ENCODE measurements around the gene LHFPL2.
"Not testable (repeated sequence)": the region's sequence is repeated elsewhere in the genome, so short reads cannot be mapped to it uniquely, and the experiment has no call there.

Gene LHFPL2

DNA sequence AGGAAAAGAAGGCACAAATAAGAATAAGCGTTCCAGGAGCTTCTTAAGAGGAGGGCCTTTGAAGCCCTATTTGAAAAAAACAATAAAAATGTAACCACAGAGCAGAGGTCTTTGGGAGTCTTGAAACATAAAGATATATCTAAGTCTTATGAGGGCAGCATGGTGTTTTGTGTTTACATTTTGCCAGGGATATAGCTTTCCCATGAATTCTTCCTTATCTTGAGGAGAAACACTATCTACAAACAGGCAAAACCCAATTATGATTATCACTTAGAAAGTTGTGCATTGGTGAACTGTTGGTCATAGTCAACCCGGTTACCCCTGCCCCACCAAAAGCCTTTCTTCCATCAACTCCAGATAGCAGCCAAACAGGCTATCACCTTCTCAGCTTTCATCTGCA is 23.6 kb upstream of the LHFPL2 start:
- no peak for TF ChIP-seq YY1 (IDR thresholded peaks at IDR 0.05; ENCODE audit: insufficient read depth, insufficient read length)
- TF ChIP-seq SUZ12 (IDR thresholded peaks at IDR 0.05; ENCODE audit: extremely low read depth, insufficient read depth, insufficient read length), result no peak

GRCh38 chr5:78671609-78672008 is 23.0 kb upstream of the LHFPL2 start:
- Histone ChIP-seq H3K9ac (ENCODE audit: insufficient read length, low read depth) (no peak overlapping the region), H3K36me3 (ENCODE audit: insufficient read depth, insufficient read length, low read length) (no peaks in the 10 kb centered on the region), H3K4me3 (ENCODE audit: insufficient read length, low read depth) (no peak overlapping the region), H3K4me1 (ENCODE audit: insufficient read depth, insufficient read length) (no peaks in the 10 kb centered on the region), H3K9me3 (ENCODE audit: insufficient read depth, low read length) (no peaks in the 10 kb centered on the region), H3K27me3 (ENCODE audit: insufficient read depth, insufficient read length) (no peaks in the 10 kb centered on the region)
- no peak for DNase-seq (ENCODE audit: low read depth, low spot score)
- TF ChIP-seq ZNF274 (IDR thresholded peaks at IDR 0.05; ENCODE audit: low read depth, low read length) (no peak), SUZ12 (IDR thresholded peaks at IDR 0.05; ENCODE audit: extremely low read depth, insufficient read depth, insufficient read length) (no peak), YY1 (IDR thresholded peaks at IDR 0.05; ENCODE audit: insufficient read depth, insufficient read length) (no peak)

More for the DNA sequence above, 23.6 kb upstream of the LHFPL2 start:
- Histone ChIP-seq H3K9ac (ENCODE audit: insufficient read length, low read depth) (no peak overlapping the region), H3K4me3 (ENCODE audit: insufficient read length, low read depth) (no peak overlapping the region), H3K36me3 (ENCODE audit: insufficient read depth, insufficient read length, low read length) (no peaks in the 10 kb centered on the region), H3K27me3 (ENCODE audit: insufficient read depth, insufficient read length) (no peaks in the 10 kb centered on the region), H3K9me3 (ENCODE audit: insufficient read depth, low read length) (no peaks in the 10 kb centered on the region), H3K4me1 (ENCODE audit: insufficient read depth, insufficient read length) (no peaks in the 10 kb centered on the region)
- no peak for DNase-seq (ENCODE audit: low read depth, low spot score)

- no peaks in the 10 kb centered on the region for H3K4me1 ChIP-seq (ENCODE audit: insufficient read depth, insufficient read length)
- H3K27me3 ChIP-seq (ENCODE audit: insufficient read depth, insufficient read length), result no peaks in the 10 kb centered on the region
- no peaks in the 10 kb centered on the region for H3K36me3 ChIP-seq (ENCODE audit: insufficient read depth, insufficient read length, low read length)
- DNase-seq (ENCODE audit: low read depth, low spot score), result no peak
- no peak overlapping the region for H3K4me3 ChIP-seq (ENCODE audit: insufficient read length, low read depth)
- TF ChIP-seq YY1 (IDR thresholded peaks at IDR 0.05; ENCODE audit: insufficient read depth, insufficient read length) (no peak), ZNF274 (IDR thresholded peaks at IDR 0.05; ENCODE audit: low read depth, low read length) (no peak), SUZ12 (IDR thresholded peaks at IDR 0.05; ENCODE audit: extremely low read depth, insufficient read depth, insufficient read length) (no peak)
- H3K9me3 ChIP-seq (ENCODE audit: insufficient read depth, low read length), result no peaks in the 10 kb centered on the region
- no peak overlapping the region for H3K9ac ChIP-seq (ENCODE audit: insufficient read length, low read depth)
Observed at GRCh38 chr5:78670701-78671269, 22.2 kb upstream of the LHFPL2 start.

GRCh38 chr5:78669331-78669730 is 20.8 kb upstream of the LHFPL2 start:
- Histone ChIP-seq H3K36me3 (ENCODE audit: insufficient read depth, insufficient read length, low read length) (no peaks in the 10 kb centered on the region), H3K9ac (ENCODE audit: insufficient read length, low read depth) (no peak overlapping the region), H3K9me3 (ENCODE audit: insufficient read depth, low read length) (no peaks in the 10 kb centered on the region), H3K4me1 (ENCODE audit: insufficient read depth, insufficient read length) (no peaks in the 10 kb centered on the region), H3K4me3 (ENCODE audit: insufficient read length, low read depth) (no peak overlapping the region), H3K27me3 (ENCODE audit: insufficient read depth, insufficient read length) (no peaks in the 10 kb centered on the region)
- no peak for TF ChIP-seq YY1 (IDR thresholded peaks at IDR 0.05; ENCODE audit: insufficient read depth, insufficient read length)
- TF ChIP-seq ZNF274 (IDR thresholded peaks at IDR 0.05; ENCODE audit: low read depth, low read length), result no peak
- no peak for TF ChIP-seq SUZ12 (IDR thresholded peaks at IDR 0.05; ENCODE audit: extremely low read depth, insufficient read depth, insufficient read length)
- no peak for DNase-seq (ENCODE audit: low read depth, low spot score)

- Histone ChIP-seq H3K4me3 (ENCODE audit: insufficient read length, low read depth) (no peak overlapping the region), H3K4me1 (ENCODE audit: insufficient read depth, insufficient read length) (no peaks in the 10 kb centered on the region), H3K36me3 (ENCODE audit: insufficient read depth, insufficient read length, low read length) (no peaks in the 10 kb centered on the region), H3K27me3 (ENCODE audit: insufficient read depth, insufficient read length) (no peaks in the 10 kb centered on the region), H3K9ac (ENCODE audit: insufficient read length, low read depth) (no peak overlapping the region), H3K9me3 (ENCODE audit: insufficient read depth, low read length) (no peaks in the 10 kb centered on the region)
- DNase-seq (ENCODE audit: low read depth, low spot score), result no peak
- no peak for TF ChIP-seq SUZ12 (IDR thresholded peaks at IDR 0.05; ENCODE audit: extremely low read depth, insufficient read depth, insufficient read length)
- TF ChIP-seq ZNF274 (IDR thresholded peaks at IDR 0.05; ENCODE audit: low read depth, low read length), result no peak
- no peak for TF ChIP-seq YY1 (IDR thresholded peaks at IDR 0.05; ENCODE audit: insufficient read depth, insufficient read length)
Observed at GRCh38 chr5:78667461-78668103, 19.0 kb upstream of the LHFPL2 start.

DNA sequence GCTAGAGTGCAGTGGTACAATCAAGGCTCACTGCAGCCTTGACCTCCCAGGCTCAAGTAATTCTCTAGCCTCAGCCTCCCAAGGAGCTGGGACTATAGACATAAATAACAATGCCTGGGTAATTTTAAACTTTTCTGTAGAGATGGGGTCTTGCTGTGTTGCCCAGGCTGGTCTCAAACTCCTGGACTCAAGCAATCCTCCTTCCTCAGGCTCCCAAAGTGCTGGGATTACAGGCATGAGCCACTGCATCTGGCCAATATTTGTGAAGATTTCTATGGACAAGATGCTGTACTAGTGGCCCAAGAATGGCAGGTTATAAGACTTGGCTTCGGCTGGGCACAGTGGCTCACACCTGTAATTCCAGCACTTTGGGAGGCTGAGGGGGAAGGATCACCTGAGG is 18.4 kb upstream of the LHFPL2 start:
- not testable (repeated sequence) for H3K4me3 ChIP-seq (ENCODE audit: insufficient read length, low read depth); H3K9ac ChIP-seq (ENCODE audit: insufficient read length, low read depth); H3K9me3 ChIP-seq (ENCODE audit: insufficient read depth, low read length); H3K27me3 ChIP-seq (ENCODE audit: insufficient read depth, insufficient read length); DNase-seq (ENCODE audit: low read depth, low spot score); H3K36me3 ChIP-seq (ENCODE audit: insufficient read depth, insufficient read length, low read length); H3K4me1 ChIP-seq (ENCODE audit: insufficient read depth, insufficient read length)

- Histone ChIP-seq H3K4me1 (ENCODE audit: insufficient read depth, insufficient read length) (no peaks in the 10 kb centered on the region), H3K4me3 (ENCODE audit: insufficient read length, low read depth) (no peak overlapping the region), H3K27me3 (ENCODE audit: insufficient read depth, insufficient read length) (no peaks in the 10 kb centered on the region), H3K9me3 (ENCODE audit: insufficient read depth, low read length) (no peaks in the 10 kb centered on the region), H3K36me3 (ENCODE audit: insufficient read depth, insufficient read length, low read length) (no peaks in the 10 kb centered on the region), H3K9ac (ENCODE audit: insufficient read length, low read depth) (no peak overlapping the region)
- TF ChIP-seq SUZ12 (IDR thresholded peaks at IDR 0.05; ENCODE audit: extremely low read depth, insufficient read depth, insufficient read length) (no peak), ZNF274 (IDR thresholded peaks at IDR 0.05; ENCODE audit: low read depth, low read length) (no peak), YY1 (IDR thresholded peaks at IDR 0.05; ENCODE audit: insufficient read depth, insufficient read length) (no peak)
- no peak for DNase-seq (ENCODE audit: low read depth, low spot score)
Observed at GRCh38 chr5:78666041-78666444, 17.5 kb upstream of the LHFPL2 start.
